SK-N-SH treated with all-trans-retinoic acid at 6 μM for 48 hours (cell line): ENCODE data around the gene TSPAN9.

Source experiments
- ATAC-seq: fragments of 200-7000 bp; cut with Tn5 transposase; 3 replicates; pipeline ENCODE4 v1.9.1; 2020; ENCODE audit warnings: mild to moderate bottlenecking, moderate library complexity
- BACH2 ChIP-seq: fragments of 250-450 bp; sonication (Bioruptor Pico); IDR thresholded peaks from 2 replicates; pipeline ENCODE4 v1.9.0; 2021; ENCODE audit warnings: mild to moderate bottlenecking, borderline replicate concordance
- CREB5 ChIP-seq: fragments of 250-450 bp; sonication (Bioruptor Pico); IDR thresholded peaks from 2 replicates; pipeline ENCODE4 v1.5.1; 2020; ENCODE audit warnings: low read depth, mild to moderate bottlenecking, moderate library complexity
- CSDC2 ChIP-seq: fragments of 250-450 bp; sonication (Bioruptor Pico); IDR thresholded peaks from 2 replicates; pipeline ENCODE4 v1.5.0; 2020; ENCODE audit warnings: mild to moderate bottlenecking, moderate library complexity
- ESRRG ChIP-seq: fragments of 250-450 bp; sonication (Bioruptor Pico); IDR thresholded peaks from 2 replicates; pipeline ENCODE4 v1.6.1; 2021; ENCODE audit warnings: mild to moderate bottlenecking
- GLIS3 ChIP-seq: fragments of 250-450 bp; sonication (Bioruptor Pico); IDR thresholded peaks from 2 replicates; pipeline ENCODE4 v1.5.0; 2020; ENCODE audit warnings: mild to moderate bottlenecking, moderate library complexity
- ISL1 ChIP-seq: fragments of 250-450 bp; sonication (Bioruptor Pico); IDR thresholded peaks from 2 replicates; pipeline ENCODE4 v2.1.2; 2022; ENCODE audit warnings: mild to moderate bottlenecking, moderate library complexity
- OSR1 ChIP-seq: fragments of 250-450 bp; sonication (Bioruptor Pico); IDR thresholded peaks from 2 replicates; pipeline ENCODE4 v1.8.0; 2022; ENCODE audit warnings: moderate library complexity, mild to moderate bottlenecking, inconsistent platforms
- POU6F1 ChIP-seq: fragments of 250-450 bp; sonication (Bioruptor Pico); IDR thresholded peaks from 2 replicates; pipeline ENCODE4 v1.8.0; 2021; ENCODE audit warnings: low read depth, mild to moderate bottlenecking, moderate library complexity, borderline replicate concordance
- PPARA ChIP-seq: fragments of 250-450 bp; sonication (Bioruptor Pico); IDR thresholded peaks from 2 replicates; pipeline ENCODE4 v1.5.0; 2020; ENCODE audit warnings: mild to moderate bottlenecking, borderline replicate concordance
- RARB ChIP-seq: fragments of 250-450 bp; sonication (Bioruptor Pico); IDR thresholded peaks from 2 replicates; pipeline ENCODE4 v1.8.0; 2021; ENCODE audit warnings: mild to moderate bottlenecking, moderate library complexity
- SNAI2 ChIP-seq: fragments of 250-450 bp; sonication (Bioruptor Pico); IDR thresholded peaks from 2 replicates; pipeline ENCODE4 v1.5.0; 2020; ENCODE audit warnings: mild to moderate bottlenecking, moderate library complexity
- TCF4 ChIP-seq: fragments of 250-450 bp; sonication (Bioruptor Pico); IDR thresholded peaks from 2 replicates; pipeline ENCODE4 v1.8.0; 2021; ENCODE audit warnings: mild to moderate bottlenecking, moderate library complexity, borderline replicate concordance
- TOX ChIP-seq: fragments of 250-450 bp; sonication (Bioruptor Pico); IDR thresholded peaks from 2 replicates; pipeline ENCODE4 v1.8.0; 2021; ENCODE audit warnings: mild to moderate bottlenecking, moderate library complexity, borderline replicate concordance
- TSHZ2 ChIP-seq: fragments of 250-450 bp; sonication (Bioruptor Pico); IDR thresholded peaks from 2 replicates; pipeline ENCODE4 v1.5.0; 2020; ENCODE audit warnings: mild to moderate bottlenecking, moderate library complexity
- ZC3H10 ChIP-seq: fragments of 250-450 bp; sonication (Bioruptor Pico); IDR thresholded peaks from 2 replicates; pipeline ENCODE4 v1.5.1; 2021; ENCODE audit warnings: mild to moderate bottlenecking, moderate library complexity
- ZFP30 ChIP-seq: fragments of 450-650 bp; formaldehyde crosslinking; IDR thresholded peaks from 2 replicates; pipeline ENCODE4 v1.5.0; 2022; ENCODE audit warnings: mild to moderate bottlenecking, moderate library complexity
- ZNF565 ChIP-seq: fragments of 450-650 bp; formaldehyde crosslinking; conservative IDR thresholded peaks from 2 replicates; pipeline ENCODE4 v1.5.0; 2020; ENCODE audit warnings: low read depth, mild to moderate bottlenecking, moderate library complexity
- ZNF70 ChIP-seq: fragments of 450-650 bp; formaldehyde crosslinking; IDR thresholded peaks from 2 replicates; pipeline ENCODE4 v1.5.0; 2020; ENCODE audit warnings: mild to moderate bottlenecking, moderate library complexity
- ZNF8 ChIP-seq: fragments of 450-650 bp; formaldehyde crosslinking; IDR thresholded peaks from 2 replicates; pipeline ENCODE4 v1.5.0; 2020; ENCODE audit warnings: mild to moderate bottlenecking, moderate library complexity

TSPAN9 gene

GRCh38 chr12:3182426-3182825 lies 105.2 kb downstream of the TSPAN9 start:
- no peak for ATAC-seq
- TF ChIP-seq CSDC2 (CRISPR knock-in tag) (no peak), TCF4 (CRISPR knock-in tag) (no peak), CREB5 (CRISPR knock-in tag) (no peak), RARB (CRISPR knock-in tag) (no peak)

GRCh38 chr12:3184485-3184884 lies 107.3 kb downstream of the TSPAN9 start:
- TF ChIP-seq TCF4 (CRISPR knock-in tag): no peak
- no peak for ATAC-seq

- ATAC-seq: no peak
These were observed 108.2 kb downstream of the TSPAN9 start for GRCh38 chr12:3185260-3185870.

GRCh38 chr12:3186546-3187215 lies 109.5 kb downstream of the TSPAN9 start:
- ATAC-seq: no peak
- TF ChIP-seq ZC3H10 (no peak), ZFP30 (CRISPR knock-in tag) (no peak), PPARA (CRISPR knock-in tag) (no peak), SNAI2 (CRISPR knock-in tag) (no peak), ZNF565 (CRISPR knock-in tag) (no peak), CSDC2 (CRISPR knock-in tag) (no peak), ISL1 (no peak), TSHZ2 (CRISPR knock-in tag) (no peak), OSR1 (CRISPR knock-in tag) (no peak), POU6F1 (no peak), RARB (CRISPR knock-in tag) (no peak), ZNF70 (CRISPR knock-in tag) (no peak)

More at GRCh38 chr12:3185260-3185870, 108.2 kb downstream of the TSPAN9 start:
- TF ChIP-seq TOX (no peak), PPARA (CRISPR knock-in tag) (no peak), ZNF565 (CRISPR knock-in tag) (no peak), RARB (CRISPR knock-in tag) (no peak), BACH2 (CRISPR knock-in tag) (no peak), ZNF8 (CRISPR knock-in tag) (no peak), GLIS3 (CRISPR knock-in tag) (no peak), ESRRG (no peak)

- ATAC-seq: no peak
- no peak for TF ChIP-seq ZNF70 (CRISPR knock-in tag)
- TF ChIP-seq GLIS3 (CRISPR knock-in tag): no peak
- TF ChIP-seq PPARA (CRISPR knock-in tag): no peak
- no peak for TF ChIP-seq ISL1
- no peak for TF ChIP-seq CREB5 (CRISPR knock-in tag)
- TF ChIP-seq TSHZ2 (CRISPR knock-in tag): no peak
- no peak for TF ChIP-seq SNAI2 (CRISPR knock-in tag)
- no peak for TF ChIP-seq BACH2 (CRISPR knock-in tag)
- no peak for TF ChIP-seq ZC3H10
- TF ChIP-seq ZFP30 (CRISPR knock-in tag): no peak
- TF ChIP-seq, all 23 proteins: peak for 0
These were observed 110.9 kb downstream of the TSPAN9 start for GRCh38 chr12:3187846-3188770.
